OCI-LY3 (cell line): ENCODE measurements around the gene LNPEP.

ENCODE experiments used
- EZH2phosphoT487 ChIP-seq: fragments of 200-600 bp; shearing (Covaris generic); IDR thresholded peaks from 2 replicates; pipeline ENCODE4 v1.6.1; 2018; ENCODE audit warnings: antibody characterized with exemption, mixed run types, low read depth
- TF ChIP-seq, protein P1 (sequence below): fragments of 200-600, 300-600 bp; sonication (generic); IDR thresholded peaks from 2 replicates; pipeline ENCODE4 v1.5.1; 2014; ENCODE audit warnings: antibody characterized with exemption, low read length, low read depth

DNA sequence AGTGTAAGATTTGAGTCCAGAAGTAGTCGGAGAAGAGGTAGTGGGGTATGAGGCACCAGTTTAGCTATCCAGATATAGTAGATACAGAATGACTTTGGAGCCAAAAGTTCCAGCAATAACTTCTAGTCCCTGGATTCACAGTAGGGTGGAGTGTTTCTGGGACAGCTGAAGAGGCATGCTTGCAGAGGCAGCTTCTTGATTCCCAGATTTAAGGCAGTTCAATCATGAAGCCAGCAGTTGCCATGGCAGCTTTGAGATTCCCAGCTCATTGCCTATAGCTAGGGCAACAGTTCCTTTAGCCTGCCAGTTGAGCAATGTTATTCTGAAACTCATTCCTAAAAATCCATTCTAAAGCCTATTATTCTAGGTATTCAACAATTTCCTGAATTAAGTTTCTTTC is 127.4 kb downstream of the LNPEP start:
- TF ChIP-seq, protein P1, sequence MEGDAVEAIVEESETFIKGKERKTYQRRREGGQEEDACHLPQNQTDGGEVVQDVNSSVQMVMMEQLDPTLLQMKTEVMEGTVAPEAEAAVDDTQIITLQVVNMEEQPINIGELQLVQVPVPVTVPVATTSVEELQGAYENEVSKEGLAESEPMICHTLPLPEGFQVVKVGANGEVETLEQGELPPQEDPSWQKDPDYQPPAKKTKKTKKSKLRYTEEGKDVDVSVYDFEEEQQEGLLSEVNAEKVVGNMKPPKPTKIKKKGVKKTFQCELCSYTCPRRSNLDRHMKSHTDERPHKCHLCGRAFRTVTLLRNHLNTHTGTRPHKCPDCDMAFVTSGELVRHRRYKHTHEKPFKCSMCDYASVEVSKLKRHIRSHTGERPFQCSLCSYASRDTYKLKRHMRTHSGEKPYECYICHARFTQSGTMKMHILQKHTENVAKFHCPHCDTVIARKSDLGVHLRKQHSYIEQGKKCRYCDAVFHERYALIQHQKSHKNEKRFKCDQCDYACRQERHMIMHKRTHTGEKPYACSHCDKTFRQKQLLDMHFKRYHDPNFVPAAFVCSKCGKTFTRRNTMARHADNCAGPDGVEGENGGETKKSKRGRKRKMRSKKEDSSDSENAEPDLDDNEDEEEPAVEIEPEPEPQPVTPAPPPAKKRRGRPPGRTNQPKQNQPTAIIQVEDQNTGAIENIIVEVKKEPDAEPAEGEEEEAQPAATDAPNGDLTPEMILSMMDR, result no peak
- TF ChIP-seq EZH2phosphoT487, result no peak
